ENCODE measurements around the gene IQCB1. TPM values are rescaled to one million over a fixed set of nuclear protein-coding genes. Genes with fewer than 3 reads are reported as not detected.

Gene IQCB1
- total and polyA plus RNA-seq, 9 of the 15 experiments (the other 6 are each of a cell fraction or from before 2014, with no cell fraction given), result 21.1 to 38.1 (median 27.5) TPM

DNA sequence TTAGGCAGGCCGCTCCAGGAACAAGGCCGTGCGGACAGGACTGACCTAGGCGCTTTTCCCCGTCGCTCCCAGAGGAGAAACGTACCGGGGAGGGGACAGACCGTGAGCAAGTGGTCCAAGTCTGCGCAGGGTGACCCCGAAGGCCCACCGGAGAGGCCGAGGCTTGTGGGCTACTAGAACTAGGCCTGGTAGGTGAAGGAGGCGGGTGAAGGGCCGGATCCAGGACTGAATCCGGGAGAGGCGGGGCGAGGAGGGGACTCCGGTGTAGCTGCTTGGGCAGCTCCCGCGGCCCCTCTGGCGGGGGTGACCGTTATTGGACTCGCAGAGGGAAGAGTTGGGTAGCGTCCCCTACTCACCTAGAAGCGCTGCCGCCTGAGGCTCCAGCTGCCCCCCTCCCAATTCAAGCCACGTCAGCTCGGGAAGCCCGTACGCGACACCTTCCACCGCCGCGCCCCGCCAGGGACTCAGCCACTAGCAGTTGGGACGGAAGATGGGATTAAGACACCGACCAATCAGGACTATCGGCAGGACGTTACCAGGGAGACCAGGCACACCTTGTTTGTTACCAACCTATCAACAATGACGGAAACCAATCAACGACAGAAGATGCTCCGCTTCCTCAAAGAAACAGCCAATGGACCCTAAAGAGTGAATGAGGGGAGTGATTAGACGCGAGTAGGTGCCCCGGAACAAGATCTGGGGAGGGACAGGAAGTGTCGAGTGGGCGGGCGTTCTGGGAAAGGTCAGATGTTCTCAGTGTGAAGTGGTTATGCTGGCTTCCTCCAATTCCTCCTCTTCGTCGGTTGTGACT lies 85.4 kb downstream of the IQCB1 start, which contains the start of gene GOLGB1 (continued):
- TF ChIP-seq ZNF766 (CRISPR knock-in tag; conservative IDR thresholded peaks at IDR 0.05), result no peak
- TF ChIP-seq NFXL1 (CRISPR knock-in tag; IDR thresholded peaks at IDR 0.05), result no peak
- TF ChIP-seq, protein P1, sequence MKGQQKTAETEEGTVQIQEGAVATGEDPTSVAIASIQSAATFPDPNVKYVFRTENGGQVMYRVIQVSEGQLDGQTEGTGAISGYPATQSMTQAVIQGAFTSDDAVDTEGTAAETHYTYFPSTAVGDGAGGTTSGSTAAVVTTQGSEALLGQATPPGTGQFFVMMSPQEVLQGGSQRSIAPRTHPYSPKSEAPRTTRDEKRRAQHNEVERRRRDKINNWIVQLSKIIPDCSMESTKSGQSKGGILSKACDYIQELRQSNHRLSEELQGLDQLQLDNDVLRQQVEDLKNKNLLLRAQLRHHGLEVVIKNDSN (CRISPR knock-in tag; IDR thresholded peaks at IDR 0.05), result no peak
- TF ChIP-seq FOXP1 (CRISPR knock-in tag; IDR thresholded peaks at IDR 0.05), result 0 out of 2 replicates have a peak, but pooled peaks have one; percentile 52
- peak; percentile 23; the same call in 1 of the 2 replicates for TF ChIP-seq NFRKB (IDR thresholded peaks at IDR 0.05; ENCODE audit: low read depth)
- TF ChIP-seq KLF1 (tag; IDR thresholded peaks at IDR 0.05), result no peak
- TF ChIP-seq NR2C1 (IDR thresholded peaks at IDR 0.05), result peak; percentile 99
- peak; percentile 99 for TF ChIP-seq NR2C1 (tag; IDR thresholded peaks at IDR 0.05)
- TF ChIP-seq, protein P2, sequence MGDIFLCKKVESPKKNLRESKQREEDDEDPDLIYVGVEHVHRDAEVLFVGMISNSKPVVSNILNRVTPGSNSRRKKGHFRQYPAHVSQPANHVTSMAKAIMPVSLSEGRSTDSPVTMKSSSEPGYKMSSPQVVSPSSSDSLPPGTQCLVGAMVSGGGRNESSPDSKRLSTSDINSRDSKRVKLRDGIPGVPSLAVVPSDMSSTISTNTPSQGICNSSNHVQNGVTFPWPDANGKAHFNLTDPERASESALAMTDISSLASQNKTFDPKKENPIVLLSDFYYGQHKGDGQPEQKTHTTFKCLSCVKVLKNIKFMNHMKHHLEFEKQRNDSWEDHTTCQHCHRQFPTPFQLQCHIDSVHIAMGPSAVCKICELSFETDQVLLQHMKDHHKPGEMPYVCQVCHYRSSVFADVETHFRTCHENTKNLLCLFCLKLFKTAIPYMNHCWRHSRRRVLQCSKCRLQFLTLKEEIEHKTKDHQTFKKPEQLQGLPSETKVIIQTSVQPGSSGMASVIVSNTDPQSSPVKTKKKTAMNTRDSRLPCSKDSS (IDR thresholded peaks at IDR 0.05; ENCODE audit: low read depth, partially characterized antibody), result no peak
- TF ChIP-seq ZNF830 (CRISPR knock-in tag; IDR thresholded peaks at IDR 0.05), result no peak
- no peak for TF ChIP-seq GTF2F1 (IDR thresholded peaks at IDR 0.05; ENCODE audit: low read depth, low read length)
- TF ChIP-seq POLR2AphosphoS5 (IDR thresholded peaks at IDR 0.05; ENCODE audit: control insufficient read depth, insufficient read depth, low read depth, low read length), result peak; percentile 58; the same call in 1 of the 2 replicates
- TF ChIP-seq ATF1 (CRISPR knock-in tag; IDR thresholded peaks at IDR 0.05), result no peak
- peak; percentile 91 for TF ChIP-seq ATF1 (tag; IDR thresholded peaks at IDR 0.05)
- TF ChIP-seq, protein P3, sequence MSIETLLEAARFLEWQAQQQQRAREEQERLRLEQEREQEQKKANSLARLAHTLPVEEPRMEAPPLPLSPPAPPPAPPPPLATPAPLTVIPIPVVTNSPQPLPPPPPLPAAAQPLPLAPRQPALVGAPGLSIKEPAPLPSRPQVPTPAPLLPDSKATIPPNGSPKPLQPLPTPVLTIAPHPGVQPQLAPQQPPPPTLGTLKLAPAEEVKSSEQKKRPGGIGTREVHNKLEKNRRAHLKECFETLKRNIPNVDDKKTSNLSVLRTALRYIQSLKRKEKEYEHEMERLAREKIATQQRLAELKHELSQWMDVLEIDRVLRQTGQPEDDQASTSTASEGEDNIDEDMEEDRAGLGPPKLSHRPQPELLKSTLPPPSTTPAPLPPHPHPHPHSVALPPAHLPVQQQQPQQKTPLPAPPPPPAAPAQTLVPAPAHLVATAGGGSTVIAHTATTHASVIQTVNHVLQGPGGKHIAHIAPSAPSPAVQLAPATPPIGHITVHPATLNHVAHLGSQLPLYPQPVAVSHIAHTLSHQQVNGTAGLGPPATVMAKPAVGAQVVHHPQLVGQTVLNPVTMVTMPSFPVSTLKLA (conservative IDR thresholded peaks at IDR 0.05), result peak; percentile 71 to 78
- no peak for TF ChIP-seq ZNF75A (CRISPR knock-in tag; IDR thresholded peaks at IDR 0.05)
- no peak for TF ChIP-seq COPS2 (conservative IDR thresholded peaks at IDR 0.05)
- 0 out of 2 replicates have a peak, but pooled peaks have one; percentile 12 for TF ChIP-seq CBX1 (IDR thresholded peaks at IDR 0.05; ENCODE audit: low read depth)
- no peak for TF ChIP-seq PTBP1 (IDR thresholded peaks at IDR 0.05; ENCODE audit: low read depth, low read length)
- TF ChIP-seq CHAMP1 (IDR thresholded peaks at IDR 0.05), result no peak
- no peak for TF ChIP-seq TCF3 (CRISPR knock-in tag; IDR thresholded peaks at IDR 0.05)
- no peak for TF ChIP-seq ZNF347 (CRISPR knock-in tag; IDR thresholded peaks at IDR 0.05; ENCODE audit: low read depth)
- no peak for TF ChIP-seq MCM3 (IDR thresholded peaks at IDR 0.05)

Data from K562 (cell line).